Measurements from ENCODE around the gene PTGS1.
"Not testable (repeated sequence)": the region's sequence is repeated elsewhere in the genome, so short reads cannot be mapped to it uniquely, and the experiment has no call there.

The PTGS1 gene

DNA sequence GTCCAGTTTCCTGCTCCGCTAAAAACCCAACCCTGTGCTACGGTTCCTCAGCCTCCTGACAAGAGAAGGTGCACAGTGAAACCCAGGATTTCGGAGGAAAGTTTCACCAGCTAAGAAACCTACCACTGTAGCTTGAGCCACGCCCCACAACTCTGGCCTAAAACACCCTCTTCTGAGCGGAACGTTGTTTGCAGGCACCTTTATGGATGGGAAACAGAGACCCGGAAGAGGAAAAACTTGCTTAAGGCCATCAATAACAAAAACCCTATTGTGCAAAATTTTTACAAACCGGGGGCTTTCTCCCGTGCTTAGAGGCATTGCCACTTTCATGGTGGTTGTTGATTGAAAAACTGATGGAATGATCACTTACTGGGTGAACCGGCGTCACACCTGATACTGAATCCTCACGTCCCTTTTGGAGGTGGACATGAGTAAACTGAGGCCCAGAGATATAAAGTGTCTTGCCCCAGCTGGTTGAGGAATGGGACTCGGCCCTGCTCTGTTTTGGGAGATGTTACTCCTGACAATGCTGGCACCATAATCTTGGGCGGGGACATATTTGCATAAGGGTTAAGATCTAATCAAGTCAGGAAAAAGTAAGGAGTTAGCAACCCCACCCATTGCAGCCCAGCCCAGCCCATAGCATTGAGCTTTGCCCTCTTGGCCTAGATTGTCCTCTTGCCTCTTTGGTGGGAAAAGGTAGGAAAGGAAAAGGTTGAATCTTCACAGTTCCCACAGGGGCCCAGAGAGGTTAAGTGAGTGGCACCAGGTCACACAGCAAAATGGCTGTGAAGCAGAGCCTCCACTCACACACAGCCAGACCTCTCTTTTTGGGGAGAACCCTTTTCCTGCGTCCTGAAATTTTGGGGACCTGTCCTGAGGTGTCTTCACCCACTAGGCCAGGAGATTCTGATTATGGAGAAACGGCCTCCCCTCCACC, 23.2 kb upstream of the PTGS1 start:
- no peak for DNase-seq

DNA sequence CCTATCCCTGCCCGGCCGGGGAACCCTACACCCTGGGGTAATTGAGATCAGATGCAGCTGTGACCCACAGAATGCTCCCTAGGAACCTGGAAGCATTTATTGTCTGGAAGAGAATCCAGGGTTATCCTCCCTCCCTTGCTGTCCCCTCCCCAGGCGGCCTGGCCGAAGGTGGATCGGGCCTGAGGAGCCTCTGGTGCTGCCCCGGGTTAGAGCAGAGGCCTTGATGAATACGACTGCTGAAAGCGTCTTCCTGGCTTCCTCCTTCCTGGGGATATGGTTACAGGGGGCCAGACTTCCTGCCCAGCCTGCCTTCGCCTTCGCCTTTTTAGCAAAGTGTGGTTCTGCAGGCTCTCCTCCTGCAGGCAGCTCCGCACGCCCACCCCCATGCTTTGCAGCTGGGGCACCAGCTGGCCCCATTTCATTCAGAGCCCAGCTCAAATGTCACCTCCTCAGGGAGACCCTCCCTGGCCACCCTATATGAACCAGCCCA, 22.5 kb upstream of the PTGS1 start:
- no peak for DNase-seq

DNA sequence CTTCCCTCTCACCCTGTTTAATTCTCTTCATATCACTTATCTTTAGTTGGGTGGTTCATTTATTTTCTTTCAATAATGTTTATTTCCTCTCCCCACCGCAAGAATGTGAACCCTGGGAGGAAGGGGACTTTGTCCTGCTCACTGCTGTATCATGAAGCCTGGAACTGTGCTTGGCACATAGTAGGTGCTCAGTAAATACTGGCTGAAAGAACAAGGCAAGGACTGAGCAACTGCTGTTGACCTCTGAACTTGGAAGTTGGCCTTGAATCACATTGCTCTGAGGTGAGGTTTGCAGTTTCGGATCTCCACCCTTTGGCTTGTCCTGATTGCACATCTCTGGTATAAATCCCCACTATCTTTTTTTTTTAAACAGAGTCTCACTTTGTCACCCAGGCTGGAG, 22.0 kb upstream of the PTGS1 start:
- no peak for DNase-seq

DNA sequence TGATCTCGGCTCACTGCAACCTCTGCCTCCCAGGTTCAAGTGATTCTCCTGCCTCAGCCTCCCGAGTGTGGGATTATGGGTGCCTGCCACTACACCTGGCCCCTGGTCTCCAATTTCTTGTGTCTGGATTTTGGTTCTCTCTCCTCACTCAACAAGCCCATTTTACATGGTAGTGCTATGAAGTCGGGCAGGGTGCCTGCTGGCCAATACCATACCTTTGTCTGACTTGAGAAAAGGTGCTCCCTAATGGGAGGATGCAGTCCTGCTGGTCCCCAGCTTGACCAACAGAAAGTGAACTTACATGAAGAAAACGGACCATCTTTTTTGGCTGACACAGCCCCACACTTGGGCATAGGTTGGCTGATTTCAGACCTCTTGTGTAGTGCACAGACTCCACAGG, 21.6 kb upstream of the PTGS1 start:
- DNase-seq, result no peak

DNA sequence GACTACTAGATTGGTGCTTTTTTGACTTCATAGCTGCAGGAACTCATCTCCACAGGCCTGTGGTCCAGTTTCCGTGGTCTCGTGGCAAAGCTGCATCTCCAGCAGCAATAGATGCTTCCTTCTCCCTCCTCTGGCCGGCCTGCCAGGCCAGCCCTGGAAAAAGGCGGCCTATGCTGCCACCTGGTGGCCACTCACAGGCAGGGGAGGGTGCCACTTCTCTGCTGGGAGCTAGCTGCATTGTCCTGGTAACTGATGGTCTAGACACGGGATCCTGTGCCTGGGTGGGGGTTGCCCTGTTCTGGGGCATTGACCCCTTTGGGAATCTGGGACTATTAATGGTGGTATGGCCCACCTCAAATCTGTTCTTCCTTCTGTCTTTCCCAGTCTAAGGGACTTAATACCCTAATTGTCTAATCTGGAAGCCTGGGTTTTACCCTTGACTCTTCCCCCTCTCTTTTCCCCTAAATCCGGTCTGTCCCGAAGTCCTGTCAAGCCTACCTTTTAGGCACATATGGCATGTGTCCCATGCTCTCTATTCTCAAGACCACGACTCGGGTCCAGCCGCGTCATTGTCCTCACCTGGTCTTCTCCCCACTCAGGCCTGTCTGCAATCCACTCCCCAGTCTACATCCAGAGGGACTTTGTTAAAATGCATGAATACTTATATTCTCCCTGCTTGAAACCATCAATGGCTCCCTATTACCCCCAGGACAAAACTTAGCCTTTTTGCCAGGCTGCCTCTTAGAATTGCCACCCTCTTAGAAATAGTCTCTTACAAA, 20.1 kb upstream of the PTGS1 start:
- peak; percentile 83 to 85 for DNase-seq

DNA sequence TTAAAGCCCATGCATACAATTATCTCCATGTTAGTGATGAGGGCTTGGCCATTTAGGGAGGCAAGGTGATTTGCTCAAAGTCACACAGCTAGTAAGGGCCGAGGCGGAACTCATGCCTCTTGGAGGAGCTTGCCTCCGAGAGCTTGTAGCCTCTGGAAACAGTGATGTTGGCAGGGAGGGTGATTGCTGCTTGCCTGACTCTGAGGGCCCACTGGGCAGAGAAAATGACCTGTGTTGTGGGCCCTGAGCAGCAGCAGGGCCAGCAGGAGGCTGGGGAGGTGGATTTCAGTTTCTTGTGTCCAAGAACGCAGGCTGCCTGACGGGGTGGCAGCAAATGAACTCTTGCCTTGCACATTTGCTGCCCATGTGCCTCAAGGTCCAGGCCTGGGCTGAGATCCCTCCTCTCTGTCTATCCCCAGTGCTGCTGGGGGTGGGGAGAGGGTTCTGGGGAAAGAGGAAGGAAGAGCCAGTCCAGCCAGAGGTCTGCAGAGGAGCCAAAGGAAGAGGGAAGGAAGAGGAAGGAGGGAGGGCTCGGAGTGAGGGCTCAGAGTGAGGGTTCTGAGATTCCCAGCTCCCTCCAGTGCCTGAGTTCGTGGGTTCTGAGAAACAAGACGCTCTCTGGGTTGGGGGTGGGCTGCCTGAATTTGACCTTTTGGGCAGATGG, 16.2 kb upstream of the PTGS1 start:
- peak; percentile 77 to 85 for DNase-seq

DNA sequence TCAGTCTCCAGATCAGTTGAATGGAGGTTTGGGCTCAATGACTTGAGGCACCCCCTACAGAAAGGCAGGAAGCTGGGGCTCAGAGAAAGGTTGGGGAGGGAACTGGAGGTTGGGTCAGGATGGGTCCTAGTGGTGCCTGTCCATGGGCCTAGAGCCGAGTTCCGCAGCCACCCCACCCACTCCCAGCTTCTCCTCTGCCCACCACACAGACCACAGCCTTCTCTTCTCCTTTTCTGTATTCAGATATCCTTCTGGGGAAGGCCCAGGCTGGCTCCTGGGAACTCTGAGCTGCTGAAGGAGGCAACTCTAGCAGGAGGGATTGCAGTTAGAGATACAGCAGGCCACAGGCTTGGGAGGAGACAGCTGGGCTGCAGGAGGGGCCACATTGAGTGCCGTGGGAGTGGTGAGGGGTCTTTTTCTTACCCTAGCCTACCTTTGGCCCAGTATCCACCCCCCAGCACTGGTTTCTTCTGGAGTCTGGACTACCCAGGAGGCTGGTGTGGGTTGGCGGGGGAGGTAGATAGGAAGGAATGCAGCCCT, 15.4 kb upstream of the PTGS1 start:
- peak; percentile 82 to 90 for DNase-seq

DNA sequence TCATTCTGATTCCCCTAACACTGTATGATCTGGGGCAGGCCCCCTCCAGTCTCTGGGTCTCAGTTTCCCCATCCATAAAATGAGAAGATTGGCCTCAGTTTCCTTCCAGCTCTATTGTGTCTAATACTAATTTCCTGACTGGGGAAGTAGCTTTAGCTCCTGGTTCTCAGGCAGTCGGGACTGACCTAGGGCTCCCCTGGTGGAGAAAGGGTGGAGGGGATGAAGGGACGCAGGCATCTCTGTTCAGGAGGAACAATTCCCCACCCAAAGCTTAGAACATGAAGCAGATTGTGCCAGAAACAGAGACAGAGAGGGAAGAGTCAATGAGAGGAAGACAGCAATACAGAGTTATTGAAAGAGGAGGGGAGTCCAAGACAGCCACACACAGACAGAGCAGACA, 14.2 kb upstream of the PTGS1 start:
- peak in 1 of 2 donors; percentile 35 for DNase-seq

DNA sequence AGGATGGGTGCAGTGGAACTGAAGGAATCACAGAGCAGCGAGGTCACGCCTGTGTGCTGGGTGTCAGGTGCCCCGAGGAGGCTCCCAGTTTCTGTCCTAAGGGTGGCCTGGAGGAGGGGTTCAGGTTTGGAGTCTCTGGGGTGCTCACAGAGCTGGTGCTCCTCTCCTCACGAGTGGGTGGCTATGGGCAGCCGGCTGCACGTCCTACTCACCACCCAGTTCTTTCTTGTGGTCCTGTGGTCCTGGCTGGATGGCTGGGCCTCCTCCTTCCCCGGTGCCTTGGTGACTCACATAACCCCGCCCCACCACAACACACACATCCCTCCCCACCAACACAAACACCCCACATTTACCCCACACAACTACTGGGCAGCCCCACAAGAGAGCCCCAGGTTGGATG, 9.9 kb upstream of the PTGS1 start:
- DNase-seq, result no peak

DNA sequence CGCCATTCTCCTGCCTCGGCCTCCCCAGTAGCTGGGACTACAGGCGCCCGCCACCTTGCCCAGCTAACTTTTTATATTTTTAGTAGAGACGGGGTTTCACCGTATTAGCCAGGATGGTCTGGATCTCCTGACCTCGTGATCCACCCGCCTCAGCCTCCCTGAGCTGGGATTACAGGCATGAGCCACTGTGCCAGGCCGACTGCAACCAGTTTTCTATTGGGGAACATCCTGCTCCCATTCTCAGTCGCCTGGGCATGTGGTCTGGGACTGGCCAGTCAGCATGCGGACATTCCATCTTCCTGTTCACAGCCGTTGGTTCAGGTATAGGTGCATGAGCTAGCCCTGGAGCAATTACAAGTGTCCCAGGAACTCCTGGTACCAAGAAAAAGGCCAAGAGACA, 7.7 kb upstream of the PTGS1 start:
- not testable (repeated sequence) for DNase-seq

DNA sequence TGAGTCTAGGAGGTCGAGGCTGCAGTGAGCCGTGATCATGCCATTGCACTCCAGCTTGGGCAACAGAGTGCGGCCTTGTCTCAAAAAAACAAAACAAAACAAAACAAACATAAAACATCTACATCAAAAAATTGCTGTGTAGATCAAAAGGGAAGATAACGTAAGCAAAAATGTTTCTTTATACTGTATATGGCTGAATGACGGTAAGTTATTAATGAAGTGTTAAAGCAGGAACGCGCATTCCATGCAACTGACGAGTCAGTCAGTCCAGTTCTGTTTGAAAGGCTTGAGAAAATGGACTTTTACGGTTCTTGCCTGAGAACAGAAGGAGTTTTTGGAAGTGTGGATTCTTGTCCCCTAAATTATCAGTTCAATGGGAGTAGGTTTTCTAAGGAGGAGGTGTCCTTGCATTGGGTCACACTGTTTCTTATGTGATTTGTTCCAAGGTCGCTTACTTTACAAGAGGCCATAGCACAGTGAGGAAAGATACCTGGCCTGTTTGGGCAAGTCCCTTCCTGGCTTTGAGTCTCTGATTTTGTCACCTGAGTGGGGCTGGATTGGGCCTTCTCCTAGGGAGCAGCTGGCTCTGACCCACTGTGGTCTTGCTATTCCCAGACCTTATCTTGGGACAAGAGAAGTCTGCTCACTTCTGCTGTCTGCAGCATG, 6.6 kb upstream of the PTGS1 start:
- no peak for DNase-seq

DNA sequence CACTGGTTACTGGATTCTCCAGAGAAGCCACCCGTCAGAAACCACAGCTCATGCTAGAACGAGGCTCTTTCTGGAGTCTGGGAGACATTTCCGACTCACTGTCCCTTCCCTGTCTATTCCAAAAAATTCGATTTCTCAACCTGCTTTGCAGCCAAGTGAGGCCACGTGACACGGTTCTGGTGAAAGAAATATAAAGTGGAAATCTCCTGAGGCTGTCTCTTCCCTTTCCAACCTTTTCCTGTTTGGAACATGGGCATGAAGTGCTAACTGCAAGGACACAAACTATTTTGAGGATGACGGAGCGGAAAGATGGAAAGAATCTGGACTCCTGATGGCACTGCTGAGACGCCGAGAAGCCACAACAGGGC, 6.1 kb upstream of the PTGS1 start:
- DNase-seq, result no peak

DNA sequence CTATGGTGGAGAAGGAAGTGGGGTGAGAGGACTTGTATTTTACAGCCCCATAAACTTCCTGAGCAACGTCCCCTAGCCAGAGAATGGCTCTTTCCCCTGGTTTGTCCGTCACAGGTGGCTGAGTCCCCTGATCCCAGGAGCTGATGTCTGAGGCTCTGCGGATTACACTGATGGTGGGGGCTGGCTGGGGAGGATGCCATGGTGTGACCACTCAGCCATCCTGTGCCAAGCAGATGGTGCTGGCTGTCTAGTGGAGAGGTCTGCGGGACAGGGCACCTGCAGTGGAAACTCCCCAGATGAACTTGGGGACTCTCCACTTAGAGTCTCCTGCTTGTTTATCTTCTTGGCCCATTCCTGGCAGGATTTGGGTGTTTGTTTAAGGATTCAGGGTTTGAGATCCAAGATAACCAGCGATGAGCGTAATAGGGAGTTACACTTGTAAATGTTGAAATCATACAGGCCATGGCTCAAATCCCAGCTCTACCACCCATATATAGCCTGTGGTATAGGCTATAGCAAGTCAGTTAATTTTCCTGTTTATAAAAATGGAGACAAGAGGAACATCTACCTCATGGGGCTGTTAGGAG, 4.7 kb upstream of the PTGS1 start:
- DNase-seq, result no peak

DNA sequence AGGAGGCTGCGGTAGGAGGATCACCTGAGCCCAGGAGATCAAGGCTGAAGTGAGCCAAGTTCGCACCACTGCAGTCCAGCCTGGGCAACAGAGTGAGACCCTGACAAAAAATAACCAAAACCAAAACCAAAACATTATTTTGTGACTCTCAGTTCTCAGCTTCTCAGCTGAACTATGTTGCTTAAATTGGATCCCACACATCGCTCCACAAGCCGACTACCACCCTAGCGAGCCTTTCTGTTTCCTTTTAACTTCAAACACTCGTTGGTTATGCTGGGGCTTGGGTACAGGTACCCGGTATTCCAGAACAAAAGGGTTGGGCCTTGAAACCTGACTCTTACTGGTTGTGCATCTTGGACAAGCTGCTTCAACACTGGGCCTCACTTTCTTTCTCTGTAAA, 3.8 kb upstream of the PTGS1 start:
- no peak for DNase-seq

DNA sequence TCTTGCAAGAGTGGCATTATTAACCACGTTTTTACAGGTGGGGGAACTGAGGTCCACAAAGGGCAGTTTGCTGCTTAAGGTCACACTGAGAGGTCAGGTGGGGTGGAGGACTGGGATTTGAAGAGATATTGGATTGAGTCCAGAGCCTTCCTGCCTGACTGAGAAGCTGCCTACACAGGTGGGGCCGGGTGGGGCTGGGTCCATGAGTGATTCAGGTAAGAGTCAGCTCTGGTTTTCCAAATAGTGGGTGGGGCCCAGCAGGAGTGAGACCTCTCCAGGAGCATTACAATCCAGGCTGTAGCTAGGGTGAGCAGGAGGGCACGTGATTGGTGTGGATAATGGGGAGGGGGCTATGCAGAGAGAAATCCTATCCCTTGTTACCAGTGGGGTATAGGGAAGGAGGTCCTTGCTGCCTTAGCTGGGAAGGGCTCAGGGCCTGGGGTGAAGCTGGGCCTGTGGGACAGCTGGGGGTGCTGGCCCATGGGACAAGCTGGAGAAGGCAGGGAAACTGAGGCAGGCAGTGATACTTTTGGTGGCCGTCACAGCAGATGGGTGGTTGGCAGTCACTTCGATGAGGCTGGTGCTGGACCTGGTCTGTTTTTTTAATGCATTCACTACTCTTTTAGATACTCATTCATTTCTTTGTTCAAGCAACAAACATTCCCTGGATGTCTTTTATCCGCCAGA, 2.9 kb upstream of the PTGS1 start:
- no peak for DNase-seq

DNA sequence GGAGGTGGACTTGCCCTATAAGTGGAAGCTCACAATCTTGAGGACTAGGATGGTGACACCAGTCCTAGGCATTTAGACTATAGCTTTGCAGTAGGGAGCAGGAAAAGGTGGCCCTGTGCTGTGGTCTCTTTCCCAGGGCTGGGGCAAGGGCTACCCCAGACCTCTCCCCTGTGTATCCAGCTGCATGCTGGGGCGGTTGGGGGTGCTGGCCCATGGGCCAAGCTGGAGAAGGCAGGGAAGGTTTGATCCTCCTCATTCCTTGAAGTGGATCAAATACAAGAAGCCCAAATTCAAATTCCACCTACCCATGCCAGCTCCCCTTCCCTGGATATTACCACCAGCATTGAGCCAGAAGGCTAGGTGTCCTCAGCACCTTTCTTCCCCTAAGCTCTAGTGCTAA, 2.2 kb upstream of the PTGS1 start:
- no peak for DNase-seq

DNA sequence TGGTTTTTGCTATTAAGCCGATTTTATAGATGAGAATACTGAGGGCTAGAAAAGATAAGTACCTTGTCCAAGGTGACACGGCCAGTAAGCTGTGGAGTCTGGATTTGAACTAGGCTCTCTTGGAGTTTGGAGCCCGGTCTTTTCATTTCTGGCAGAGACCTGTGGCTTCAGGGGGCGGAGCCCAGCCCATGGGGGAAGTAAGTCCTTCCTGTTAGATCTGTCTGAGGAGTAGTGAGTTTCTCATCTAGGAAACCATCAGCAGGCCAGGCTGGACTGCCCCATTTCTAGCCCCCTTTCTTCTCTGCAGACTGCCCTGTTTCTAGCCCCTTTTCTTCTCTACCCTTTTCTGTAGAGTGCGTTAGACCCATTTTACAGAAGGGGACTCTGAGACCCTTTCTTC, 521 bp upstream of the PTGS1 start:
- DNase-seq, result peak; percentile 72 to 84

DNA sequence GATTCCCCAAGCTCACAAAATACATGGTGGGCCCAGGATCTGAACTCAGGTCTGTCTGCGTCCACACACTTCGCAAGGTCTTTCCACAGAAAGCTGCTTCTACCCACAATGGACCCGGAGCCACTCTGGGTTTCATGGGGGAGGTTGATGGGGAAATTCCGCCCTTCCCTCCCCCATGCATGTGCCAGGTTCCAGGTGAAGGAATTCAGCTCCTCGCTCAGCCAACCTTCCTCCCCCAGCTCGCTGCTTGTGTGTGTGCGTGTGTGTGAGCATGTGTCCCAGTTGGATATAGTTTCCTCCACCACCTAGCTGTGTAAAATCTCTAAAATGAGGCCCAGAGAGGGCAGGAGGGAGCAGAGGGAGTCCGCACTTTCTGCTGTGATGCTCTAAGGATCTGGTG, 1.0 kb downstream of the PTGS1 start:
- no peak for DNase-seq

DNA sequence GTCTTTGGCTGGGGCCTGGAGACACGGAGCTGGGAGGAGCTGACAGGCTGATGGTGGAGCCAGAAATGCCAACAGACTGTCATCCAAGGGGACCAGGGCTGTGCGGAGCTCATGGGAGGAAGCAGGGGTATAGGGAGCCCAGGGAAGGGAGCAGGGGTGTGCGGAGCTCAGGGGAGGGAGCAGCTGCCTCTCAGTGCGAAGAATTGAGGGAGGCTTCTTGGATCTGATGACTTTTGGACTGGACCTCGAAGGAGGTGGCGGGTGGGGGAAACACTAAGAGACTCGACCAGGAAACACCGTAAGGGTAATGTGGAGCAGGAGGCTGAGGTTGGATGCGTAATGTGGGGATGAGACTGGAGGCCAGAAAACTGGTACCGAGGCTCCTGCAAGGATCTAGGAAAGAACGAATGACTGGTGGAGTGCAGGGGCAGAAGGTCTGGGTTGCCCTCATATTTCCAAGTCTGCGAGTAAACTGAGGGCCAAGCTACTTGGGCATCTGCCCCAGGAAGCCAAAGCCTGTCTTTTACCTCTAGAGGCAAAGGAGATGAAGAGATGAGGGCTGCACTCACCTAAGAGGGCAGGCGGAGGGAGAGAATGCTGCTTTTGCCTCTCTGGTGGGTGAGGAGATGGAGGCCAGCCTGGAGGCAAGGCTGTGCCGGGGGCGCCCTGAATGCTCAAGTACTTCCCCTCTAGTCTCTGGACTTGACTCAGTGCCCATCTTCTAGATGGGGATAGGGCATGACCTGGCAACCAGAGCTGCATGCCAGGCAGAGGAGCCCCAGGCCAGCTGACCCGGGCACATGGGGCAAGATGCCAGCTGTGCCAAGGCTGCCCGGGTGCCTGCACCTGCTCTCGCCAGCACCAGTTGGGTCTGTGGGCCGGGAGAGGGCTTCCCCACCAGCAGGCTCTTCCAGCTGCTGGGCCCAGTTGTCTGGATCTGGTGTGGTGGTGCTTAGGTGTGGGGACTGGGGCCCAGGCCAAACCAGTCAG, 2.3 kb downstream of the PTGS1 start:
- no peak for DNase-seq

DNA sequence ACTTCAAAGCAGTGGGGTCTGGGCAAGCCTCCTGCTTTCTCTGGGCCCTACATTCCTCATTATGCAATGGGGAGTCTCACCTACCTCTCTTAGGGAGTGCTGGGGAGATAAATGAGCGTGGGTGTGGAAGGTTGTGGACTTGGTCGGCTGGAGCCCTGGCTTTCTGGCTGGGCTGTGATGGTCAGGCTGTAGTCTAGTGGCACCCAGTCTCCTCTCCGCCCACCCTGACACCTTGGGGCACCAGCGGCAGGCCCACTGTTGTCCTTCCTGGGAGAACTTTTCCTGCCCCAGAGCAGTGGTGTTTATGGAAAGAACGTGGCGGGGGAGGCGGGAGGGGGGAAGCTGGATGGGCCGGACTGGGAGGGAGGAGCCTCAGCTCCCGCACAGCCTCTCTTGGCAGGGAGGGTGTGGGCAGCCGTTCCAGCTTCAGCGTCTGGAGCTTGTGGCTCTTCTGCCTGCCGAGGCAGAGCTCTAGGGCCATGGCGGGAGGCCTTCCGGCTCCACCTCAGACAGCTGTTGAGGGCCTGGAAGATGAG, 4.1 kb downstream of the PTGS1 start:
- DNase-seq, result peak; percentile 26 to 62

All from inflammatory macrophage (primary cell).